ENCODE measurements around the gene TUBB4B.
"Not testable (repeated sequence)": the region's sequence is repeated elsewhere in the genome, so short reads cannot be mapped to it uniquely, and the experiment has no call there.

Gene TUBB4B

DNA sequence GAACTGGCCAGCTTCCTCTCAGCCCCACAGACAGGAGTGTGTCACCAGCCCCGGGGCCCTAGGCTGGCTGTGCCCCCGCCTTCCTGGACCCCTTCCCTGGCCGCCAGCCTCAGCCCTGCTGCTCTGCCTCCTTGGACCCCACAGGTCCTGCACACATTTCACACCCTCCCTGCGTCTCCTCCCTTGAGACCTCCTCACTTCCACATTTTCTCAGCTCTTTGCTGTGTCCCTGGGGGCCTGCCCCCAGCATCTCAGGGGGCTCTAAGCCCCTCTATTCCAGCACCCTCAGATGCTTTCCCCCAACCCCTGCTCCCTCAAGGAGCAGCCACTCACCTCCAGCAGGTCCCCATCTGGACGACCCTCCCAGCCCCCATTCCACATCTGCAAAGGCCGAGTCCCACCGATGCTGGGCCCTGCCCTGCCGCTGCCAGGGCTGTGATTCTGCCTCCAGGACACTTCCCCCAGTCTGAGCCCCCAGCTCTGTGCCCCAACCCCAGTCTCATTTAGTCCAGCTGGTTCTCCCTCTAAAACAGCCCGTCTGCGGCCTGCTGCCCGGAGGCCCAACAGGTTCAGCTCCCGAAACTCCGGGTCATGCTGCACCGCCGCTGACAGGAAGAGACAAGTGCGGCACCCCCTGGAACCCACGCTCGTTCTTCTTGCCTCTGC is 6.2 kb upstream of the TUBB4B start:
- no peak overlapping the region for H3K4me3 ChIP-seq (replicated peaks; ENCODE audit: low read depth, low read length)
- no peak for DNase-seq (ENCODE audit: low read depth)
- TF ChIP-seq, protein P1, sequence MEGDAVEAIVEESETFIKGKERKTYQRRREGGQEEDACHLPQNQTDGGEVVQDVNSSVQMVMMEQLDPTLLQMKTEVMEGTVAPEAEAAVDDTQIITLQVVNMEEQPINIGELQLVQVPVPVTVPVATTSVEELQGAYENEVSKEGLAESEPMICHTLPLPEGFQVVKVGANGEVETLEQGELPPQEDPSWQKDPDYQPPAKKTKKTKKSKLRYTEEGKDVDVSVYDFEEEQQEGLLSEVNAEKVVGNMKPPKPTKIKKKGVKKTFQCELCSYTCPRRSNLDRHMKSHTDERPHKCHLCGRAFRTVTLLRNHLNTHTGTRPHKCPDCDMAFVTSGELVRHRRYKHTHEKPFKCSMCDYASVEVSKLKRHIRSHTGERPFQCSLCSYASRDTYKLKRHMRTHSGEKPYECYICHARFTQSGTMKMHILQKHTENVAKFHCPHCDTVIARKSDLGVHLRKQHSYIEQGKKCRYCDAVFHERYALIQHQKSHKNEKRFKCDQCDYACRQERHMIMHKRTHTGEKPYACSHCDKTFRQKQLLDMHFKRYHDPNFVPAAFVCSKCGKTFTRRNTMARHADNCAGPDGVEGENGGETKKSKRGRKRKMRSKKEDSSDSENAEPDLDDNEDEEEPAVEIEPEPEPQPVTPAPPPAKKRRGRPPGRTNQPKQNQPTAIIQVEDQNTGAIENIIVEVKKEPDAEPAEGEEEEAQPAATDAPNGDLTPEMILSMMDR (IDR thresholded peaks at IDR 0.05; ENCODE audit: low read length, missing control alignments) = no peak

DNA sequence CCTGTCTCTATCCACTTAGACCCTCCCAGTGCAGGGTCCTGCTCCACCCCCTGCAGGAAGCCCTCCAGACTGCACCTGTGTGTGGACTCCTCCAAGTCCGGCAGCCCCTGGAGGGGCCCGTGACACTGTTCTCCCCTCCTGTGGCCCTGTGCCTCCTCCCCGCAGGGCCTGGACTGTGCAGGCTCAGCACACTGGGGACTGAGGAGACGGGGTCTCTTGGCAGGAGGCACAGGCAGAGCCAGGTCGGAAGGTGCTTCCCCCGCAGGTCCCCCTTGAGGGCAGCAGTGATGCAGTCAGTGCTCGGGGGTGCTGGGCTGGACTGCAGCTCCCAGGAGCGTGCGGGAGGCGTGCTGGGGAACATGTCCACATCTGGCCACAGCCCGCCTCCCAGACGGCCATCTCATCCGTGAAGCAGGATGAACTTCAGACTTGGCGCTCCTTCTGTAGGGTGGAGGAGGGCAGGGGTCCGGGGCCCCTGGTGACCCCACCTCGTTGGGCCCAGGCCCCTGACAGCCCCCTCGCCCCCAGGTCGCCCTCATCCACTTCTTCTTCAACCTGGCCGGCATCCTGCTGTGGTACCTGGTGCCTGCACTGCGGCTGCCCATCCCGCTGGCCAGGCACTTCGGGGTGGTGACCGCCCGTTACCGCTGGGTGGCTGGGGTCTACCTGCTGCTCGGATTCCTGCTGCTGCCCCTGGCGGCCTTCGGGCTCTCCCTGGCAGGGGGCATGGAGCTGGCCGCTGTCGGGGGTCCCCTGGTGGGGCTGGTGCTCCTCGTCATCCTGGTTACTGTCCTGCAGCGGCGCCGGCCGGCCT is 5.5 kb upstream of the TUBB4B start:
- no peak overlapping the region for H3K4me3 ChIP-seq (replicated peaks; ENCODE audit: low read depth, low read length)
- TF ChIP-seq, protein P1 (IDR thresholded peaks at IDR 0.05; ENCODE audit: low read length, missing control alignments) = no peak
- DNase-seq (ENCODE audit: low read depth) = no peak

DNA sequence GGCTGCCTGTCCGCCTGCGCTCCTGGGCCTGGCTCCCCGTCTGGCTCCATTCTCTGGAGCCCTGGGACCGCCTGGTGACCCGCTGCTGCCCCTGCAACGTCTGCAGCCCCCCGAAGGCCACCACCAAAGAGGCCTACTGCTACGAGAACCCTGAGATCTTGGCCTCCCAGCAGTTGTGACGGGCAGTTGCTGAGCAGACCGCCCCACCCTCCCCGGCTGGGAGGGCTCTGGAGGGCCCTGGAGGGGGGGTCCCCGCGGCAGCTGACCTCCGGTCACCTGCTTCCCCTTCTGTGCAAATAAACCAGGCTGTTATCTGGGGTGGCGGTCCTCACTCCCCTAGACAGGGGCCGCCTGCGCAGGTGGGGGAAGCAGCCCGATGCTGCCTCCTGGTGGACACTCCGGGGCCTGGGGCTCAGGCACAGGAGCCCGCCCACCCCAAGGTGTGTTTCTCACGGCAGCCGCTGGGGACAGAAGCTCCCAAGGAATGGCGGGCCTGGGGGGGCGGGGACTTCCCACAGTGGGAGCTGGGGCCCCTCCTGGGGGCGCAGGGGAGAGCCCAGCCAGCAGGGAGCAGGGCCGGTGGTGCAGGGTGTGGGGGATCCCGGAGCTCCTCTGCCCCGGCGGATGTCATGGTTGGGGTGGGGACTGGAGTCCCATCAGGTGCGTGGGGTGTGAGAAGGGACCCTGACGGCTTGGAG is 4.7 kb upstream of the TUBB4B start:
- peak; percentile 77 for DNase-seq (ENCODE audit: low read depth)
- H3K4me3 ChIP-seq (replicated peaks; ENCODE audit: low read depth, low read length) = no peak overlapping the region
- TF ChIP-seq, protein P1 (IDR thresholded peaks at IDR 0.05; ENCODE audit: low read length, missing control alignments) = peak; percentile 83

DNA sequence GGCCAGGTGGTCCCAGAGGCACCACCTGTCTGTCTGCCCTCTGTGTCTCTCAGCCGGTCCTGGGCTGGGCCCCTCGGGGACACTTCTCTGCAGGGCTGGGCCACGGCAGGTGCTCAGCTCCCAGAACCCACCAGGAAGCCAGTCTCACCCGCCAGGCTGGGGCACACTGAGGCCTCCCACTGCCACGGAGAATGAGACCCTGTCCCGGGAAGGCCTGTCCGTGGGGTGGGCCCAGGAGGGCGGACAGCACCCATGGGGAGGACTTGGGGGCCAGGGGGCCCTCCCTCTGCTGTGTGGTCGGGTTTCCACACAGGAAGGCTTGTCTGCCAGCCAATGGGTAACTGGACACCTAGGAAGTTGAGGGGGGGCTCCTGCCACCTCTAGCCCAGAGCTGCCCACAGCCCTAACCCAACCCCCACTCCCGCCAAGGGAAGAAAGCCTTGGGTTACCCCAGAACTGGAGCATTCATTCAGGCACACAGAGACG is 4.1 kb upstream of the TUBB4B start:
- TF ChIP-seq, protein P1 (IDR thresholded peaks at IDR 0.05; ENCODE audit: low read length, missing control alignments) = no peak
- no peak overlapping the region for H3K4me3 ChIP-seq (replicated peaks; ENCODE audit: low read depth, low read length)

DNA sequence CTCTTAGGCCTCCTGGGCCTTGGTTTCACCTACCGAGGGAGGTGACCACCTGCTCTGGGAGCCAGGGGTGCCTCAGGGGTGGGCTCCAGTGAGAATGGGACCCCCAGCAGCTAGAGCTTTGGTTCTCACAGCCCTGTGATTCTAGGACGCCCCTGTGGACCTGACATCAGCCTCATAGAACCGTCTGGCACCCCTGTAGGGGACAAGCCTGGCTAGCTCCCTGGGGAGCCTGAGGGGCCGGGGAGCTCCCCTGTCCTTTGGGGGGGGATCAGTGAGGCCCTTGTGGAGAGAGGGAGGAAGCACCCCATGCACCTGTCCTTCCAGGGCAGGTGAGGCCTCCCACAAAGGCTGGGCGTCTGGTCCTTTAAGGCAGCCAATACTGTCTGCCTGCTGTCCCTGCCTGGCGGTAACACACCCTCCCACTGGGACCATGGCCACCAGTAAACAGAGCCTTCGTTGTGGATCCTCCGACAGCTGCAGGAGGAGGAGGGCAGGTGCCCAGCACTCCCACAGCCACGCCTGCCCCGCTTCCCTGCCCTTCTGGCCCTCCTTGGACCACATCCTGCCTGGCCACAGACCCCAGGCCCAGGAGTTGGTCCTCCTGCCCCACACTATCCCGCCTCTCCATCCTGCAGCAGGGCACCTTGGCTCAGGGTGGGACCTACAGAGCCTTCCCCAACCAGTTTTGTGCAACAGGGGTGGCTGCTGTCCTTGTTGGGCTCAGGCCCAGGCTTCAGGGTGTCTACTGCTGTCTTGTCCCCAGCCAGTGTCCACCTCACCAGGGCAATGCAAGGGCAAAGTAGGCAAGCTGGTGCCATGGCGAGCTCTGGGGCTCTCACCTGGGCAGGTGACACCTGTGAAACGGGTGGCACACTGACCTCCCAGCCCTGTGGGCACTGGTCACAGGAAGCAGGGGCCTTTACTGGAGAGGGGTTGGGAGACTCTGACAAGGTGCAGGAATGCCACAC is 3.0 kb upstream of the TUBB4B start:
- DNase-seq (ENCODE audit: low read depth) = no peak
- TF ChIP-seq, protein P1 (IDR thresholded peaks at IDR 0.05; ENCODE audit: low read length, missing control alignments) = no peak
- no peak overlapping the region for H3K4me3 ChIP-seq (replicated peaks; ENCODE audit: low read depth, low read length)

More for the DNA sequence above, 4.1 kb upstream of the TUBB4B start:
- no peak for DNase-seq (ENCODE audit: low read depth)

DNA sequence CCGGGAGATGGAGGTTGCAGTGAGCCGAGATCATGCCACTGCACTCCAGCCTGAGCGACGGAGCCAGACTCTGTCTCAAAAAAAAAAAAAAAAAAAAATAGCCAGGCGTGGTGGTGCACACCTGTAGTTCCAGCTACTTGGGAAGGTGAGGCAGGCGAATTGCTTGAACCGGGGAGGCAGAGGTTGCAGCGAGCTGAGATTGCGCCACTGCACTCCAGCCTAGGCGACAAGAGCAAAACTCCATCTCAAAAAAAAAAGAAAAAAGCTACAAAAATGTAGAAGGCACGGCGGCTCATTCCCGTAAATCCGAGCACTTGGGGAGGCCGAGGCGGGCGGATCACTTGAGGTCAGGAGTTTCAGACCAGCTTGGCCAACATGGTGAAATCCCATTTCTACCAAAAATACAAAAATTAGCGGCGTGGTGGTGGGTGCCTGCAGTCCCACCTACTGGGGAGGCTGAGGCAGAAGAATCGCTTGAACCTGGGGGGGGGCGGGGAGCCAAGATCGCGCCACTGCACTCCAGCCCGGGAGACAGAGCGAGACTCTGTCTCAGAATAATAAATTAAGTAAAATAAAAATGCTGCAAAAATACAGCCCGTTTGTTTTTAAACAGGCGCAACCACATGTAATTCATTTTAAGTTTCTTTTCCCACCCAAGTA is 1.4 kb upstream of the TUBB4B start:
- not testable (repeated sequence) for DNase-seq (ENCODE audit: low read depth)
- H3K4me3 ChIP-seq (replicated peaks; ENCODE audit: low read depth, low read length) = peak overlapping the region; percentile 63

Data from fibroblast of pulmonary artery (primary cell).